Endothelial cell of umbilical vein (primary cell): ENCODE measurements around the gene MAP6D1. TPM values are rescaled to one million over a fixed set of nuclear protein-coding genes. Genes with fewer than 3 reads are reported as not detected.

Experiments used
- polyA plus RNA-seq, 4 experiments: library from polyadenylated mRNA; depleted of rRNA in 3 of 4; stranded (reverse) in 3 of 4; unstranded in 1 of 4; fragments of >200 nt; gene quantifications; 2 replicates each; pipeline versions ENCODE4 v1.2.1 to v1.2.3, GENCODE V29; 2011 to 2012; ENCODE audit warnings: missing spikeins in 1 of 4
- total RNA-seq: library from RNA; stranded (reverse); gene quantifications from 2 replicates; pipeline ENCODE4 v1.2.3, GENCODE V29; 2021

The MAP6D1 gene
- total and polyA plus RNA-seq, 2 donors (not counting 3 experiments of a cell fraction or from before 2014, with no cell fraction given): 2.4 to 3.5 TPM

Other genes starting within 250 kb of the MAP6D1 start
- gene KLHL24, start 190.0 kb downstream of the MAP6D1 start, total RNA-seq: 45.8 and 46.2 TPM in 2 replicates
- gene KLHL24, start 190.0 kb downstream of the MAP6D1 start, polyA plus RNA-seq: 14.0 and 18.0 TPM in 2 replicates
- gene YEATS2, start 127.8 kb downstream of the MAP6D1 start, total RNA-seq: 59.1 and 59.9 TPM in 2 replicates
- 30.2 and 31.0 TPM in 2 replicates for gene YEATS2, start 127.8 kb downstream of the MAP6D1 start, polyA plus RNA-seq
- 48.1 and 54.1 TPM in 2 replicates for gene PARL, start 59.3 kb upstream of the MAP6D1 start, total RNA-seq
- 33.7 and 38.8 TPM in 2 replicates for gene PARL, start 59.3 kb upstream of the MAP6D1 start, polyA plus RNA-seq
- 24.6 and 25.4 TPM in 2 replicates for gene ABCC5, start 192.3 kb upstream of the MAP6D1 start, total RNA-seq
- 18.9 and 22.5 TPM in 2 replicates for gene ABCC5, start 192.3 kb upstream of the MAP6D1 start, polyA plus RNA-seq
- gene HTR3D, start 206.2 kb upstream of the MAP6D1 start, total RNA-seq: not detected in 2 replicates
- not detected in 2 replicates for gene HTR3D, start 206.2 kb upstream of the MAP6D1 start, polyA plus RNA-seq
- not detected in 2 replicates for gene HTR3C, start 227.5 kb upstream of the MAP6D1 start, total RNA-seq
- not detected in 2 replicates for gene HTR3C, start 227.5 kb upstream of the MAP6D1 start, polyA plus RNA-seq